Thoracic aorta (tissue), 2 donors: ENCODE data around the gene NDUFS2. TPM values are rescaled to one million over a fixed set of nuclear protein-coding genes. Genes with fewer than 3 reads are reported as not detected.

ENCODE experiments used
- ATAC-seq: fragments of 150-250 bp; one replicate; pipeline ENCODE4 v1.8.0; 2017; ENCODE audit warnings: low read depth; ENCODE audit not compliant: insufficient number of reproducible peaks, low FRiP score
- DNase-seq: peaks from one replicate; pipeline ENCODE4 v3.0.0-alpha.2; 2020; ENCODE audit warnings: low spot score
- H3K27ac ChIP-seq, 2 donors: fragments of 200-600 bp; sonication (generic); 1 replicate in 1 of 2; 2 replicates in 1 of 2; pipeline ENCODE4 v1.5.1; 2016; ENCODE audit warnings: mild to moderate bottlenecking in 2 of 2, moderate library complexity in 2 of 2
- H3K27me3 ChIP-seq: fragments of 200-600 bp; sonication (generic); replicated peaks from 2 replicates; pipeline ENCODE4 v1.6.0; 2016; ENCODE audit warnings: mild to moderate bottlenecking; ENCODE audit not compliant: insufficient read depth
- H3K36me3 ChIP-seq: fragments of 200-600 bp; sonication (generic); one replicate; pipeline ENCODE4 v1.5.1; 2016
- H3K4me1 ChIP-seq, 2 donors: fragments of 200-600 bp; sonication (generic); 1 replicate in 1 of 2; 2 replicates in 1 of 2; pipeline versions ENCODE4 v1.5.1 to v1.6.0; 2016; ENCODE audit warnings: low read depth in 2 of 2, mild to moderate bottlenecking in 1 of 2; ENCODE audit not compliant: control insufficient read depth in 1 of 2
- H3K4me3 ChIP-seq: fragments of 200-600 bp; sonication (generic); 2 replicates; pipeline ENCODE4 v1.5.1; 2016; ENCODE audit warnings: mild to moderate bottlenecking
- H3K9me3 ChIP-seq: fragments of 200-600 bp; sonication (generic); 2 replicates; pipeline ENCODE4 v1.5.1; 2016
- total RNA-seq, 2 donors: library from RNA; depleted of rRNA; stranded (reverse); fragments of >200 nt; gene quantifications; one replicate each; pipeline versions ENCODE4 v1.1.0 to v1.2.3, GENCODE V29; 2016
- TF ChIP-seq, protein P1 (sequence below): fragments of 200-600 bp; sonication (generic); IDR thresholded peaks from one replicate; pipeline ENCODE4 v1.5.1; 2019; ENCODE audit warnings: antibody characterized with exemption

Gene NDUFS2
- total RNA-seq, 2 donors from 2014 or later: 61.5 to 63.5 TPM

DNA sequence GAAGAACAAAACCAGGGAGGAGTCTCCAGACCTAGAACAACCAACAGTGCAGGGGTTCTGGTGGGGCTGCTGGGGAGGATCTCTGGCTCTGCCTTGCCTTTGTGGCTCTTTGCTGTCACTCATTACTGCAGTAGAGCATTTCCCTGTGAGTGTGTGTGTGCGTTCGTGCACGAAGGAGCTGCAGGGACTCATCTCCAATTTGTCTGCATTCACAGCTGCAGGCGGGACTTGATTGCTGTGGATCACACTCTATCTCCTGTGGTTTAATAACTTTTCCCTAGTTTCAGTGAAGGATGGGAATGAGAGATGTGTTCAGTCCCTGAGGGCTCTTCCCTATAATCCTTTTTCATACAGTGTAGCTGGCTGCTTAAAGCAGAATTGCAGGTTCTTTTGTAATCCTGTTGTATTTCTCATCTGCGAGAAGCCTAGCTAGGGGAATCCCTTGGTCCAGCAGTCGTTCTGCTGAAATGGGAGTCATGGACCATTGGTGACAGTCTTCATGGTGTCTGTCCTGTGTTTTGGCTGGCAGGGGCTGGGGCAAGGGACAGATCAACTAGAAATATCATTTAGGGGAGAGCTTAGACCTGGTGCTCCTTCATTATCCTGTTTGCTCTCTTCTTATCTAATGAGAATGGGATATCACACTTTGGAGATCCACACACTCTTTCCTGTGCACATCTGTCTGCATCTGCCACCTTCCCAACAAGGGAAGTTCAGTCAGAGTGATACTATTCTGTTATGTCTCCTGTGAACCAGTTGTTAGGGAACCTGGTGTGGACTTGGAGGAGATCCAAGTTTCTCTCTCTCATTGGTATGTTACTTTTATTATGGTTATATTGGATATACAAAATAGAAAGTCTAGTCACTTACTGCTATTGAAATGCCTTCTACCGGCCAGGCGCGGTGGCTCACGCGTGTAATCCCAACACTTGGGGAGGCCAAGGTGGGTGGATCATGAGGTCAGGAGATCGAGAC, 59.4 kb downstream of the NDUFS2 start:
- Histone ChIP-seq H3K4me3 (no peak overlapping the region), H3K9me3 (peaks cover 11% of the 10 kb centered on the region), H3K4me1 (peaks cover 0 to 12% of the 10 kb centered on the region in 2 donors), H3K27ac (no peak overlapping the region), H3K36me3 (no peaks in the 10 kb centered on the region), H3K27me3 (peaks cover 9% of the 10 kb centered on the region)
- ATAC-seq (no peak), DNase-seq (no peak)
- TF ChIP-seq, protein P1, sequence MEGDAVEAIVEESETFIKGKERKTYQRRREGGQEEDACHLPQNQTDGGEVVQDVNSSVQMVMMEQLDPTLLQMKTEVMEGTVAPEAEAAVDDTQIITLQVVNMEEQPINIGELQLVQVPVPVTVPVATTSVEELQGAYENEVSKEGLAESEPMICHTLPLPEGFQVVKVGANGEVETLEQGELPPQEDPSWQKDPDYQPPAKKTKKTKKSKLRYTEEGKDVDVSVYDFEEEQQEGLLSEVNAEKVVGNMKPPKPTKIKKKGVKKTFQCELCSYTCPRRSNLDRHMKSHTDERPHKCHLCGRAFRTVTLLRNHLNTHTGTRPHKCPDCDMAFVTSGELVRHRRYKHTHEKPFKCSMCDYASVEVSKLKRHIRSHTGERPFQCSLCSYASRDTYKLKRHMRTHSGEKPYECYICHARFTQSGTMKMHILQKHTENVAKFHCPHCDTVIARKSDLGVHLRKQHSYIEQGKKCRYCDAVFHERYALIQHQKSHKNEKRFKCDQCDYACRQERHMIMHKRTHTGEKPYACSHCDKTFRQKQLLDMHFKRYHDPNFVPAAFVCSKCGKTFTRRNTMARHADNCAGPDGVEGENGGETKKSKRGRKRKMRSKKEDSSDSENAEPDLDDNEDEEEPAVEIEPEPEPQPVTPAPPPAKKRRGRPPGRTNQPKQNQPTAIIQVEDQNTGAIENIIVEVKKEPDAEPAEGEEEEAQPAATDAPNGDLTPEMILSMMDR: no peak

Other genes with a start within 250 kb of the NDUFS2 start
- gene ITLN2, start 247.6 kb upstream of the NDUFS2 start, total RNA-seq: 1 to 10 TPM in 1 of 2 donors, not detected in 1; 3.0 TPM
- gene F11R, start 181.2 kb upstream of the NDUFS2 start, total RNA-seq: 10 to 100 TPM; 19.1 to 20.7 TPM
- gene TSTD1, start 163.4 kb upstream of the NDUFS2 start, total RNA-seq: 10 to 100 TPM; 19.9 to 34.2 TPM
- gene USF1, start 156.4 kb upstream of the NDUFS2 start, total RNA-seq: 10 to 100 TPM; 57.9 to 69.4 TPM
- gene ARHGAP30, start 132.5 kb upstream of the NDUFS2 start, total RNA-seq: 10 to 100 TPM; 16.4 to 16.9 TPM
- under 1 TPM in 1 of 2 donors, not detected in 1; 0.14 TPM for gene NECTIN4, start 112.8 kb upstream of the NDUFS2 start, total RNA-seq
- 1 to 10 TPM; 7.9 to 8.6 TPM for gene KLHDC9, start 104.0 kb upstream of the NDUFS2 start, total RNA-seq
- gene PFDN2, start 84.3 kb upstream of the NDUFS2 start, total RNA-seq: 10 to 100 TPM; 22.7 to 92.7 TPM
- gene NIT1, start 84.3 kb upstream of the NDUFS2 start, total RNA-seq: 10 to 100 TPM; 25.3 to 42.1 TPM
- 10 to 100 TPM; 30.7 to 34.3 TPM for gene DEDD, start 69.7 kb upstream of the NDUFS2 start, total RNA-seq
- gene UFC1, start 48.4 kb upstream of the NDUFS2 start, total RNA-seq: 10 to 100 TPM; 54.2 to 73.9 TPM
- gene USP21, start 42.9 kb upstream of the NDUFS2 start, total RNA-seq: 10 to 100 TPM; 23.2 to 28.8 TPM
- gene PPOX, start 35.9 kb upstream of the NDUFS2 start, total RNA-seq: 10 to 100 TPM; 18.2 to 33.6 TPM
- gene B4GALT3, start 24.9 kb upstream of the NDUFS2 start, total RNA-seq: 100 to 1,000 TPM in 1 of 2 donors, 10 to 100 TPM in 1; 36.4 to 145 TPM
- 100 to 1,000 TPM in 1 of 2 donors, 10 to 100 TPM in 1; 15.0 to 171 TPM for gene ADAMTS4, start 3.3 kb upstream of the NDUFS2 start, total RNA-seq
- 100 to 1,000 TPM in 1 of 2 donors, 10 to 100 TPM in 1; 82.9 to 101 TPM for gene FCER1G, start 12.9 kb downstream of the NDUFS2 start, total RNA-seq
- gene APOA2, start 21.3 kb downstream of the NDUFS2 start, total RNA-seq: not detected
- gene TOMM40L, start 23.7 kb downstream of the NDUFS2 start, total RNA-seq: 10 to 100 TPM; 12.8 to 13.4 TPM
- not detected for gene NR1I3, start 35.8 kb downstream of the NDUFS2 start, total RNA-seq
- 1 to 10 TPM in 1 of 2 donors, under 1 TPM in 1; 0.68 to 1.8 TPM for gene PCP4L1, start 56.4 kb downstream of the NDUFS2 start, total RNA-seq
- gene MPZ, start 107.6 kb downstream of the NDUFS2 start, total RNA-seq: 1 to 10 TPM; 2.7 to 2.8 TPM
- gene SDHC, start 112.0 kb downstream of the NDUFS2 start, total RNA-seq: 10 to 100 TPM; 38.9 to 95.7 TPM
- not detected for gene CFAP126, start 165.5 kb downstream of the NDUFS2 start, total RNA-seq